Activated naive CD4-positive, alpha-beta T cell treated with anti-CD3 and anti-CD28 coated beads, Interleukin-2, amount 50 U/mL, for 16 hours (primary cell): ENCODE measurements around the gene ZC3H15.

ENCODE experiments used
- DNase-seq: peaks from one replicate; pipeline ENCODE4 v3.0.0-alpha.2; 2020

The ZC3H15 gene

DNA sequence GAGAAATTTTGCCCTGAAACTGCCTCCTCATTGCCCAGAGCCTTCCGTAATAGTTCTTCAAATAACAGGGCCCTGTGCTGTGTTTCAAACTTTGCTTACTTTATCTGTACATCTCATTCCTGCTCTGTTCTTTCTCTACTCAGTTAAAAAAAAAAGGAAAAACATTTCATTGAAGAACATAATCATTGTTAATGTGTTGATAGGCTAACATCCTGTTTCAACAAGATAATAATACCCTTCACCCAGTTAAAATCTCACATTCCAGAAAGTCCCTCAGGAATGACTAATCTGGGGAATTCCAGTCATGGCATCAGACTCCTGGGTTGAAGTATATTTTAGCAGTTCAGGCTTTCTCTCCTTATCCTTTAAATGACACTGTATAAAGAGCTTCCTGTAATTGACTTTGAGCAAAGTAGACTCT, 58.2 kb downstream of the ZC3H15 start:
- no peak for DNase-seq

DNA sequence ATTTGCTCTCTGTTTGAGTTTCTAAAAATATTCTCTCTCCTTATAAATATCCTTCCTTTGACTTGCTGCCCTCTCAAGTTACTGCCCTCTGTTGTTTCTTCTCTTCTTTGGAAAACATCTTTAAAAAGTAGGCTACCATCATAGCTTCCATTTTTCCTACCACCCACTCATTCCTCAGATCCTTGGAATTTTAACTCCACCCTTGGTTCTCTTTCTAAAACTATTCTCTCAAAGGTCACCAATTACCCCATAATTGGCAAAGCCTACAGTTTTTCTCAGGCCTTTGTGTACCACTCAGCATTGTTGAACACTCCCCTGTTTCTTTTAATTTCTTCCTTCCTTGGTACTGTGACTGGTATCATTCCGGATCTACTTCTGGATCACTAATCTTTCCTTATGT, 60.8 kb downstream of the ZC3H15 start:
- DNase-seq = no peak

DNA sequence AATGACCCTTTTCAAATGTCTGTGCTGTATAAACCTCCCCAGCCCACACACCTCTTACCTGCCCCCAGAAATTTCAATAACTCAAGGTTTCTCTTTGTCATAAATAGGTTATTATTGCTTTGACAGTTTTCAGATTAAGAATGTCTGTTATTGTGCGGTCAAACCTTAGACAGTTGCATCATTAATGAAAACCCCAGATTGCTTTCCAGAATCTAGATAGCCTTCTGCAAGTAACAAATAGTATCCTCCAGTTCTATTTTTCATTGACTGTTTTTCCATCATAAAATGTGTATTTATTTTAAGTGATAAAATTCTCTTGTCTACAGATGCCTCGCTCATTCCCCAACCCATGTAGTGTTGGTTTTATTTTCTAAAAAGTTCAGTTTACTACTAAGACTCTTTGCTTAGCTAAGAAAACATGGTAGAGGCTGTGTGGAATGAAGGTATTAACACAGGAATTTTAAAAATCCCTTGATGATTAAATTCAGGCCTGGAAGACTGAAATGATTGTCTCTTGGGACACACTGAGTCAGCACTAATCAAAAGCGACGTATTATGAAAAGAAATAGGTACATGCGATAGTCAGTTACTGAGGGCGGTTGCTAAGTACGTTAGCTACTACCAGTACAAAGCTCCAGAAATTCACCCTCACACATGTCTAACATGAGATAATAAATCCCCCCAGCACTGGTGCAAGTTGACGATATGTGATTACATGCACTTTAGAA, 65.4 kb downstream of the ZC3H15 start:
- DNase-seq = no peak

DNA sequence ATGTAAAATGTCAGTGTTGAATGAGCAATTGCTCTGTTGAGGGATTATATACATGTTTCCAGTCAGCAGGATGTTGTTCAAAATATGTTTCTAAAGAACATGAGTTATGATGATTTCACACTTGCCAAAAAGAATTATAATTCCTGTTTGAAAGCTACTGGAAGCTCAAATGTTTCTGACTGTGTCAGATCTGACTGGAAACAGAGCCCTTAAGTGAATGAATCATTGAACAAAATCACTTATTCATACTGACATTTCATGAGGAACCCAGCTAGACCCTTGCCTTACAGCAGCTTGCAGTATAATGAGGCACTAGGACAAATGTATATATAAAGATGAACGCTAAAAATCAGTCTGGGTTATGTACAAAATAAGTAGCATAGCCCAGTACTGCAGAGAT, 68.4 kb downstream of the ZC3H15 start:
- no peak for DNase-seq

DNA sequence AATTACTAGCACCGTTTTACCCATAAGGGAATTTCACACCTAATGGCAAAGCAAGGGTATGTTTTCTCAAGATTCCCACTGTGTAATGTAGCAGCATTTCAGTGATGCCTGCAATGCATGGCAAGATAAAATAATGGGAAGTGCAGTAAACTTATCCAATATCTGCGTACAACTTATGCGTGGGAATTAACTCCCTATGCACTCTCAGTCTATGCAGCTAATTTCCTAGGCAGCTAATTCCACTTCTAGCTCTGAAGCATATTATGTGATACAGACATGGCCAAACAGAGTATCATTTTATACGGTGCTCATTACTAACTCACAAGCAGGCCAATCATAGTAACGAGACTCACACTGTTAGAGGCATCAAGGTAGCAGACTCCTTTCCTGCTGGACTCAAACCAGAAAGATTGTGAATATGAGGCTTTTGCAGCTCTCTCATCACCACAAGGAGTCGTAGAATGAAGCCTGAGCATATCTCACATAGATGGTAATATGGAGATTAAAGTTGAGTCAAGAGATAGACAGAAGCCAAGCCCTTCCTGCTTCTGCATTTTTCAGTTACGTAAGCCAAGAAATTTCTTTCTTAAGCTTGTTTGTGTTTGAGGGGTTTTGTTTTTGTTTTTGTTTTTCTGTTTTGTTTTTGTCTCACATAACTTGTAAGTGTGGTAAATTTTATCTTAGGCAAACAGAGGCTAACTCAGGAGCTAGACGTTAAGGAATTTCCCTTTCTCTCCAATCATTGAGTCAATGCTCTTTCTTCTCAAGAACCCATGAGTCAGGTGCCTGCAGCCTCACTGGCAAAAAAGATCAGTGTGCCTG, 69.0 kb downstream of the ZC3H15 start:
- DNase-seq = no peak

DNA sequence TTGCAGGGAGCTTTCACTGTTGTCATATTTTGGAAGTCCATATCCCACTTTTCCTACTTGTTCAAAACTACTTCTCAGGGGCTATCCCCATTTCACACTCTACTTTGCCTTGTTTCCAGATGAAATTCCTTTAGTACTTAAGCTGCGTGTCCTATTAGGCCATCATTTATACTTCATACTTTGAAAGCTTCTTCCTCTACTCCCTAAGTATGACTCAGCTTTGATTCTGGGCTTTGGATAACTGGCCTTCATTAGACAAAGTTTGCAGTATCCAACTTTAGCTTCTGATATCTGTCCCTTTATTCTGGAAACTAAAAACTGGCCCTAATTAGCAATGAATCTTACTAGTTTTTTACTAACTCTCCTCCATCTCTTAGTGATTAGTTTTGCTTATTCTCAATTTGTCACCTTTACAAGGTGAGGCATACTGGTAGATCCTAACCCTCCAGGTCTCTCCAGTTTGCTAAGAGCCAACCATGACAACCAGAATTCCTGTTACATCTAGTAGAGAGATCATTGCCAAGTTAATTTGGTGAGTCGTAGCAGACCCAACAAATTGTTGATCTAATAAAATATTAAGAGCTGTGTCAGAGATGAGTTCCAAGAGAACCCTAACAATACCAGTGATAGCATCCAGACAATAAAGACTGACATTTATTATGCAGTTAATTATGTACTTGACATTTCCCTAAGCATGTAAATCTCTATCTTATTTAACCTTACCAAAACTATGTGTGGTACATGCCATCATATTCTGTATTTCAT, 72.6 kb downstream of the ZC3H15 start:
- DNase-seq = no peak
